GM12891 (cell line): ENCODE data around the gene FOXS1.

Experiments used
- POLR2A ChIP-seq: IDR thresholded peaks from 2 replicates; pipeline ENCODE4 v1.6.1; 2011; ENCODE audit warnings: low read depth, low read length, control low read depth
- POLR2AphosphoS5 ChIP-seq: IDR thresholded peaks from 2 replicates; pipeline ENCODE4 v1.6.1; 2011; ENCODE audit warnings: low read depth, low read length, control low read depth
- SPI1 ChIP-seq: IDR thresholded peaks from 2 replicates; pipeline ENCODE4 v1.6.1; 2011; ENCODE audit warnings: low read depth, low read length, control low read depth
- TAF1 ChIP-seq: IDR thresholded peaks from 2 replicates; pipeline ENCODE4 v1.6.1; 2011; ENCODE audit warnings: low read depth, low read length, control low read depth

- no peak for TF ChIP-seq POLR2A
- TF ChIP-seq POLR2AphosphoS5, result no peak
- no peak for TF ChIP-seq TAF1
- no peak for TF ChIP-seq SPI1
Observed at GRCh38 chr20:31853481-31853880, 8.1 kb upstream of the FOXS1 start.
